GM23338 (cell line): ENCODE results near the gene SLC6A11. TPM values are rescaled to one million over a fixed set of nuclear protein-coding genes. Genes with fewer than 3 reads are reported as not detected.

Experiments used
- ATAC-seq: fragments of 200-7000 bp; cut with Tn5 transposase; 3 replicates; pipeline ENCODE4 v1.9.1; 2020
- DNase-seq: peaks from one replicate; pipeline ENCODE4 v3.0.0-alpha.2; 2015; ENCODE audit warnings: low spot score
- H2AFZ ChIP-seq: fragments of 200-600 bp; sonication (generic); 2 replicates; pipeline ENCODE4 v1.8.0; 2016; ENCODE audit warnings: antibody characterized with exemption, mild to moderate bottlenecking, moderate library complexity
- H3F3A ChIP-seq: fragments of 200-600 bp; sonication (generic); replicated peaks from 2 replicates; pipeline ENCODE4 v1.8.0; 2017; ENCODE audit warnings: antibody characterized with exemption, mixed run types, low read depth
- H3K27ac ChIP-seq: fragments of 200-600 bp; sonication (generic); 2 replicates; pipeline ENCODE4 v1.6.1; 2016; ENCODE audit warnings: low read depth
- H3K27me3 ChIP-seq: fragments of 200-600 bp; sonication (generic); 2 replicates; pipeline ENCODE4 v1.8.0; 2016; ENCODE audit warnings: mild to moderate bottlenecking, mixed run types, moderate library complexity; ENCODE audit not compliant: insufficient read depth
- H3K36me3 ChIP-seq: fragments of 200-600 bp; sonication (generic); 2 replicates; pipeline ENCODE4 v1.8.0; 2016; ENCODE audit warnings: mild to moderate bottlenecking; ENCODE audit not compliant: insufficient read depth
- H3K4me1 ChIP-seq: fragments of 200-600 bp; sonication (generic); 2 replicates; pipeline ENCODE4 v1.8.0; 2016; ENCODE audit warnings: mild to moderate bottlenecking, moderate library complexity; ENCODE audit not compliant: insufficient read depth
- H3K4me2 ChIP-seq: fragments of 200-600 bp; sonication (generic); 2 replicates; pipeline ENCODE4 v1.7.1; 2017; ENCODE audit warnings: mixed run types
- H3K4me3 ChIP-seq: fragments of 200-600 bp; sonication (generic); 2 replicates; pipeline ENCODE4 v1.6.1; 2016; ENCODE audit warnings: mixed run types
- H3K79me2 ChIP-seq: fragments of 200-600 bp; sonication (generic); replicated peaks from 2 replicates; pipeline ENCODE4 v1.8.0; 2017; ENCODE audit warnings: mild to moderate bottlenecking; ENCODE audit not compliant: insufficient read depth
- H3K9me2 ChIP-seq: fragments of 200-600 bp; sonication (generic); 2 replicates; pipeline ENCODE4 v1.8.0; 2017; ENCODE audit not compliant: insufficient read depth
- H4K20me1 ChIP-seq: fragments of 200-600 bp; sonication (generic); replicated peaks from 2 replicates; pipeline ENCODE4 v1.8.0; 2017; ENCODE audit warnings: mild to moderate bottlenecking; ENCODE audit not compliant: insufficient read depth
- H3K27ac Mint-ChIP-seq: 2 replicates; pipeline ENCODE4 v1.8.0; 2020; ENCODE audit warnings: inconsistent platforms, mild to moderate bottlenecking, moderate library complexity, mixed read lengths
- H3K27me3 Mint-ChIP-seq: 3 replicates; pipeline ENCODE4 v1.8.0; 2022; ENCODE audit warnings: low read depth, mild to moderate bottlenecking, moderate library complexity, mixed read lengths, inconsistent platforms; ENCODE audit not compliant: insufficient read depth, poor library complexity
- H3K36me3 Mint-ChIP-seq: 3 replicates; pipeline ENCODE4 v1.8.0; 2021; ENCODE audit warnings: low read depth, mild to moderate bottlenecking, inconsistent platforms, moderate library complexity, mixed read lengths
- H3K4me1 Mint-ChIP-seq: 3 replicates; pipeline ENCODE4 v1.8.0; 2020; ENCODE audit warnings: mild to moderate bottlenecking, inconsistent platforms, mixed read lengths
- H3K4me3 Mint-ChIP-seq: 3 replicates; pipeline ENCODE4 v1.8.0; 2021; ENCODE audit warnings: moderate library complexity, mild to moderate bottlenecking, inconsistent platforms, mixed read lengths
- H3K9me3 Mint-ChIP-seq: 3 replicates; pipeline ENCODE4 v1.8.0; 2020; ENCODE audit warnings: moderate library complexity, mild to moderate bottlenecking, inconsistent platforms, mixed read lengths
- ETS1 ChIP-seq: IDR thresholded peaks from 2 replicates; pipeline ENCODE4 v1.6.1; 2016; ENCODE audit warnings: antibody characterized with exemption
- EZH2 ChIP-seq: fragments of 200-600 bp; sonication (generic); IDR thresholded peaks from one replicate; pipeline ENCODE4 v1.8.0; 2017; ENCODE audit warnings: antibody characterized with exemption, mild to moderate bottlenecking, low read depth; ENCODE audit not compliant: unreplicated experiment
- EZH2phosphoT487 ChIP-seq: fragments of 200-600 bp; sonication (generic); IDR thresholded peaks from one replicate; pipeline ENCODE4 v1.8.1; 2018; ENCODE audit warnings: antibody characterized with exemption; ENCODE audit not compliant: unreplicated experiment
- JUNB ChIP-seq: IDR thresholded peaks from one replicate; pipeline ENCODE4 v1.6.1; 2016; ENCODE audit warnings: antibody characterized with exemption; ENCODE audit not compliant: unreplicated experiment
- NANOG ChIP-seq: IDR thresholded peaks from 2 replicates; pipeline ENCODE4 v1.6.1; 2016; ENCODE audit warnings: antibody characterized with exemption, borderline replicate concordance
- STAT1 ChIP-seq: IDR thresholded peaks from one replicate; pipeline ENCODE4 v1.6.1; 2016; ENCODE audit warnings: antibody characterized with exemption; ENCODE audit not compliant: unreplicated experiment
- ZNF114 ChIP-seq: fragments of 250-450 bp; sonication (Bioruptor Pico); IDR thresholded peaks from 2 replicates; pipeline ENCODE4 v1.5.0; 2020; ENCODE audit warnings: mild to moderate bottlenecking, moderate library complexity
- polyA plus RNA-seq: library from polyadenylated mRNA; unstranded; fragments of >200 nt; fragmentation: Nextera tagmentation; extraction: Ambion mirVana; gene quantifications from 2 replicates; pipeline ENCODE4 v1.2.1, GENCODE V29; 2016
- total RNA-seq: library from RNA; depleted of rRNA; stranded (reverse); fragments of >200 nt; shearing (Covaris generic); gene quantifications from 2 replicates; pipeline ENCODE4 v1.2.3, GENCODE V29; 2014
- TF ChIP-seq, protein P1 (sequence below): IDR thresholded peaks from one replicate; pipeline ENCODE4 v1.6.1; 2018; ENCODE audit warnings: antibody characterized with exemption; ENCODE audit not compliant: unreplicated experiment
- TF ChIP-seq, protein P2 (sequence below): fragments of 250-450 bp; sonication (Bioruptor Pico); IDR thresholded peaks from 2 replicates; pipeline ENCODE4 v1.5.0; 2020; ENCODE audit warnings: mild to moderate bottlenecking, moderate library complexity
- TF ChIP-seq, protein P3 (sequence below), 2 experiments: fragments of 200-600 bp in 1 of 2; sonication (generic) in 1 of 2; conservative IDR thresholded peaks; 2 replicates each; pipeline versions ENCODE4 v1.5.1 to v1.6.1; 2016 to 2017; ENCODE audit warnings: antibody characterized with exemption in 2 of 2, low read depth in 2 of 2, mild to moderate bottlenecking in 2 of 2, moderate library complexity in 1 of 2

Gene SLC6A11
- total and polyA plus RNA-seq, 2 experiments from 2014 or later = 0.47 to 1.1 TPM

GRCh38 chr3:10988991-10989484 lies 173.0 kb downstream of the SLC6A11 start:
- H3K4me2 ChIP-seq = no peak overlapping the region
- no peak overlapping the region for H3K27ac ChIP-seq
- H3K27ac Mint-ChIP-seq = no peak overlapping the region

More at GRCh38 chr3:10988991-10989484, 173.0 kb downstream of the SLC6A11 start:
- no peaks in the 10 kb centered on the region for H3K9me2 ChIP-seq
- H3K4me1 Mint-ChIP-seq = peaks cover 18% of the 10 kb centered on the region; the same call in 2 of the 3 replicates
- peaks cover 5% of the 10 kb centered on the region; the same call in 1 of the 2 replicates for H3K4me1 ChIP-seq
- TF ChIP-seq ZNF114 (CRISPR knock-in tag) = no peak
- no peak for TF ChIP-seq EZH2
- no peak for TF ChIP-seq NANOG
- TF ChIP-seq, protein P1, sequence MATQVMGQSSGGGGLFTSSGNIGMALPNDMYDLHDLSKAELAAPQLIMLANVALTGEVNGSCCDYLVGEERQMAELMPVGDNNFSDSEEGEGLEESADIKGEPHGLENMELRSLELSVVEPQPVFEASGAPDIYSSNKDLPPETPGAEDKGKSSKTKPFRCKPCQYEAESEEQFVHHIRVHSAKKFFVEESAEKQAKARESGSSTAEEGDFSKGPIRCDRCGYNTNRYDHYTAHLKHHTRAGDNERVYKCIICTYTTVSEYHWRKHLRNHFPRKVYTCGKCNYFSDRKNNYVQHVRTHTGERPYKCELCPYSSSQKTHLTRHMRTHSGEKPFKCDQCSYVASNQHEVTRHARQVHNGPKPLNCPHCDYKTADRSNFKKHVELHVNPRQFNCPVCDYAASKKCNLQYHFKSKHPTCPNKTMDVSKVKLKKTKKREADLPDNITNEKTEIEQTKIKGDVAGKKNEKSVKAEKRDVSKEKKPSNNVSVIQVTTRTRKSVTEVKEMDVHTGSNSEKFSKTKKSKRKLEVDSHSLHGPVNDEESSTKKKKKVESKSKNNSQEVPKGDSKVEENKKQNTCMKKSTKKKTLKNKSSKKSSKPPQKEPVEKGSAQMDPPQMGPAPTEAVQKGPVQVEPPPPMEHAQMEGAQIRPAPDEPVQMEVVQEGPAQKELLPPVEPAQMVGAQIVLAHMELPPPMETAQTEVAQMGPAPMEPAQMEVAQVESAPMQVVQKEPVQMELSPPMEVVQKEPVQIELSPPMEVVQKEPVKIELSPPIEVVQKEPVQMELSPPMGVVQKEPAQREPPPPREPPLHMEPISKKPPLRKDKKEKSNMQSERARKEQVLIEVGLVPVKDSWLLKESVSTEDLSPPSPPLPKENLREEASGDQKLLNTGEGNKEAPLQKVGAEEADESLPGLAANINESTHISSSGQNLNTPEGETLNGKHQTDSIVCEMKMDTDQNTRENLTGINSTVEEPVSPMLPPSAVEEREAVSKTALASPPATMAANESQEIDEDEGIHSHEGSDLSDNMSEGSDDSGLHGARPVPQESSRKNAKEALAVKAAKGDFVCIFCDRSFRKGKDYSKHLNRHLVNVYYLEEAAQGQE = no peak
- no peak for TF ChIP-seq ETS1
- TF ChIP-seq, protein P2, sequence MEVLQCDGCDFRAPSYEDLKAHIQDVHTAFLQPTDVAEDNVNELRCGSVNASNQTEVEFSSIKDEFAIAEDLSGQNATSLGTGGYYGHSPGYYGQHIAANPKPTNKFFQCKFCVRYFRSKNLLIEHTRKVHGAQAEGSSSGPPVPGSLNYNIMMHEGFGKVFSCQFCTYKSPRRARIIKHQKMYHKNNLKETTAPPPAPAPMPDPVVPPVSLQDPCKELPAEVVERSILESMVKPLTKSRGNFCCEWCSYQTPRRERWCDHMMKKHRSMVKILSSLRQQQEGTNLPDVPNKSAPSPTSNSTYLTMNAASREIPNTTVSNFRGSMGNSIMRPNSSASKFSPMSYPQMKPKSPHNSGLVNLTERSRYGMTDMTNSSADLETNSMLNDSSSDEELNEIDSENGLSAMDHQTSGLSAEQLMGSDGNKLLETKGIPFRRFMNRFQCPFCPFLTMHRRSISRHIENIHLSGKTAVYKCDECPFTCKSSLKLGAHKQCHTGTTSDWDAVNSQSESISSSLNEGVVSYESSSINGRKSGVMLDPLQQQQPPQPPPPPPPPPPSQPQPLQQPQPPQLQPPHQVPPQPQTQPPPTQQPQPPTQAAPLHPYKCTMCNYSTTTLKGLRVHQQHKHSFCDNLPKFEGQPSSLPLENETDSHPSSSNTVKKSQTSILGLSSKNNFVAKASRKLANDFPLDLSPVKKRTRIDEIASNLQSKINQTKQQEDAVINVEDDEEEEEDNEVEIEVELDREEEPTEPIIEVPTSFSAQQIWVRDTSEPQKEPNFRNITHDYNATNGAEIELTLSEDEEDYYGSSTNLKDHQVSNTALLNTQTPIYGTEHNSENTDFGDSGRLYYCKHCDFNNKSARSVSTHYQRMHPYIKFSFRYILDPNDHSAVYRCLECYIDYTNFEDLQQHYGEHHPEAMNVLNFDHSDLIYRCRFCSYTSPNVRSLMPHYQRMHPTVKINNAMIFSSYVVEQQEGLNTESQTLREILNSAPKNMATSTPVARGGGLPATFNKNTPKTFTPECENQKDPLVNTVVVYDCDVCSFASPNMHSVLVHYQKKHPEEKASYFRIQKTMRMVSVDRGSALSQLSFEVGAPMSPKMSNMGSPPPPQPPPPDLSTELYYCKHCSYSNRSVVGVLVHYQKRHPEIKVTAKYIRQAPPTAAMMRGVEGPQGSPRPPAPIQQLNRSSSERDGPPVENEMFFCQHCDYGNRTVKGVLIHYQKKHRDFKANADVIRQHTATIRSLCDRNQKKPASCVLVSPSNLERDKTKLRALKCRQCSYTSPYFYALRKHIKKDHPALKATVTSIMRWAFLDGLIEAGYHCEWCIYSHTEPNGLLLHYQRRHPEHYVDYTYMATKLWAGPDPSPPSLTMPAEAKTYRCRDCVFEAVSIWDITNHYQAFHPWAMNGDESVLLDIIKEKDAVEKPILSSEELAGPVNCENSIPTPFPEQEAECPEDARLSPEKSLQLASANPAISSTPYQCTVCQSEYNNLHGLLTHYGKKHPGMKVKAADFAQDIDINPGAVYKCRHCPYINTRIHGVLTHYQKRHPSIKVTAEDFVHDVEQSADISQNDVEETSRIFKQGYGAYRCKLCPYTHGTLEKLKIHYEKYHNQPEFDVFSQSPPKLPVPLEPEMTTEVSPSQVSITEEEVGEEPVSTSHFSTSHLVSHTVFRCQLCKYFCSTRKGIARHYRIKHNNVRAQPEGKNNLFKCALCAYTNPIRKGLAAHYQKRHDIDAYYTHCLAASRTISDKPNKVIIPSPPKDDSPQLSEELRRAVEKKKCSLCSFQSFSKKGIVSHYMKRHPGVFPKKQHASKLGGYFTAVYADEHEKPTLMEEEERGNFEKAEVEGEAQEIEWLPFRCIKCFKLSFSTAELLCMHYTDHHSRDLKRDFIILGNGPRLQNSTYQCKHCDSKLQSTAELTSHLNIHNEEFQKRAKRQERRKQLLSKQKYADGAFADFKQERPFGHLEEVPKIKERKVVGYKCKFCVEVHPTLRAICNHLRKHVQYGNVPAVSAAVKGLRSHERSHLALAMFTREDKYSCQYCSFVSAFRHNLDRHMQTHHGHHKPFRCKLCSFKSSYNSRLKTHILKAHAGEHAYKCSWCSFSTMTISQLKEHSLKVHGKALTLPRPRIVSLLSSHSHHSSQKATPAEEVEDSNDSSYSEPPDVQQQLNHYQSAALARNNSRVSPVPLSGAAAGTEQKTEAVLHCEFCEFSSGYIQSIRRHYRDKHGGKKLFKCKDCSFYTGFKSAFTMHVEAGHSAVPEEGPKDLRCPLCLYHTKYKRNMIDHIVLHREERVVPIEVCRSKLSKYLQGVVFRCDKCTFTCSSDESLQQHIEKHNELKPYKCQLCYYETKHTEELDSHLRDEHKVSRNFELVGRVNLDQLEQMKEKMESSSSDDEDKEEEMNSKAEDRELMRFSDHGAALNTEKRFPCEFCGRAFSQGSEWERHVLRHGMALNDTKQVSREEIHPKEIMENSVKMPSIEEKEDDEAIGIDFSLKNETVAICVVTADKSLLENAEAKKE (CRISPR knock-in tag) = no peak
- no peak for TF ChIP-seq JUNB
- TF ChIP-seq STAT1 = no peak
- TF ChIP-seq, protein P3, sequence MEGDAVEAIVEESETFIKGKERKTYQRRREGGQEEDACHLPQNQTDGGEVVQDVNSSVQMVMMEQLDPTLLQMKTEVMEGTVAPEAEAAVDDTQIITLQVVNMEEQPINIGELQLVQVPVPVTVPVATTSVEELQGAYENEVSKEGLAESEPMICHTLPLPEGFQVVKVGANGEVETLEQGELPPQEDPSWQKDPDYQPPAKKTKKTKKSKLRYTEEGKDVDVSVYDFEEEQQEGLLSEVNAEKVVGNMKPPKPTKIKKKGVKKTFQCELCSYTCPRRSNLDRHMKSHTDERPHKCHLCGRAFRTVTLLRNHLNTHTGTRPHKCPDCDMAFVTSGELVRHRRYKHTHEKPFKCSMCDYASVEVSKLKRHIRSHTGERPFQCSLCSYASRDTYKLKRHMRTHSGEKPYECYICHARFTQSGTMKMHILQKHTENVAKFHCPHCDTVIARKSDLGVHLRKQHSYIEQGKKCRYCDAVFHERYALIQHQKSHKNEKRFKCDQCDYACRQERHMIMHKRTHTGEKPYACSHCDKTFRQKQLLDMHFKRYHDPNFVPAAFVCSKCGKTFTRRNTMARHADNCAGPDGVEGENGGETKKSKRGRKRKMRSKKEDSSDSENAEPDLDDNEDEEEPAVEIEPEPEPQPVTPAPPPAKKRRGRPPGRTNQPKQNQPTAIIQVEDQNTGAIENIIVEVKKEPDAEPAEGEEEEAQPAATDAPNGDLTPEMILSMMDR (conservative IDR thresholded peaks at IDR 0.05; ENCODE audit: low read depth in 2 of 2) = no peak
- TF ChIP-seq EZH2phosphoT487 = no peak
- H3F3A ChIP-seq = no peaks in the 10 kb centered on the region
- no peaks in the 10 kb centered on the region for H3K36me3 ChIP-seq
- H3K36me3 Mint-ChIP-seq = no peaks in the 10 kb centered on the region; the same call in 2 of the 3 replicates
- H3K27me3 Mint-ChIP-seq = peaks cover 31% of the 10 kb centered on the region
- H3K4me3 Mint-ChIP-seq = no peak overlapping the region
- no peak overlapping the region for H3K4me3 ChIP-seq
- H2AFZ ChIP-seq = no peak overlapping the region; the same call in 1 of the 2 replicates
- H3K79me2 ChIP-seq = no peaks in the 10 kb centered on the region
- ATAC-seq (no peak), DNase-seq (no peak)
- H3K27me3 ChIP-seq = peaks cover 34% of the 10 kb centered on the region
- H3K9me3 Mint-ChIP-seq = no peaks in the 10 kb centered on the region; the same call in 2 of the 3 replicates
- no peaks in the 10 kb centered on the region for H4K20me1 ChIP-seq
